ENCODE measurements around the gene MRGPRD.
A peak's percentile ranks its signal among the peaks of the same experiment; 100 is the strongest.

The MRGPRD gene

GRCh38 chr11:68968306-68969250 lies 12.2 kb downstream of the MRGPRD start:
- H3K27me3 Mint-ChIP-seq, result no peaks in the 10 kb centered on the region
- H3K27ac Mint-ChIP-seq, result no peak overlapping the region
- H3K36me3 Mint-ChIP-seq, result peaks cover 3% of the 10 kb centered on the region
- peaks cover 7% of the 10 kb centered on the region for H3K4me1 Mint-ChIP-seq
- no peaks in the 10 kb centered on the region for H3K9me3 Mint-ChIP-seq
- no peak overlapping the region for H3K4me3 Mint-ChIP-seq

GRCh38 chr11:68966894-68967780 lies 13.6 kb downstream of the MRGPRD start:
- peaks cover 3% of the 10 kb centered on the region for H3K36me3 Mint-ChIP-seq
- no peaks in the 10 kb centered on the region for H3K27me3 Mint-ChIP-seq
- H3K4me1 Mint-ChIP-seq, result peaks cover 14% of the 10 kb centered on the region
- H3K27ac Mint-ChIP-seq, result no peak overlapping the region
- no peak overlapping the region for H3K4me3 Mint-ChIP-seq
- no peaks in the 10 kb centered on the region for H3K9me3 Mint-ChIP-seq

- Mint-ChIP-seq H3K4me1 (peaks cover 14% of the 10 kb centered on the region), H3K36me3 (peaks cover 3% of the 10 kb centered on the region), H3K9me3 (no peaks in the 10 kb centered on the region), H3K27ac (no peak overlapping the region), H3K4me3 (no peak overlapping the region), H3K27me3 (no peaks in the 10 kb centered on the region)
Observed at GRCh38 chr11:68965901-68966853, 14.6 kb downstream of the MRGPRD start.

GRCh38 chr11:68963779-68964178 lies 17.0 kb downstream of the MRGPRD start:
- peaks cover 3% of the 10 kb centered on the region for H3K36me3 Mint-ChIP-seq
- no peak overlapping the region for H3K4me3 Mint-ChIP-seq
- peaks cover 14% of the 10 kb centered on the region for H3K4me1 Mint-ChIP-seq
- H3K9me3 Mint-ChIP-seq, result no peaks in the 10 kb centered on the region
- no peak overlapping the region for H3K27ac Mint-ChIP-seq
- H3K27me3 Mint-ChIP-seq, result no peaks in the 10 kb centered on the region

- H3K9me3 Mint-ChIP-seq, result no peaks in the 10 kb centered on the region
- peaks cover 14% of the 10 kb centered on the region for H3K4me1 Mint-ChIP-seq
- no peaks in the 10 kb centered on the region for H3K27me3 Mint-ChIP-seq
- peaks cover 3% of the 10 kb centered on the region for H3K36me3 Mint-ChIP-seq
- peak overlapping the region; percentile 47 for H3K4me3 Mint-ChIP-seq
- peak overlapping the region; percentile 59 for H3K27ac Mint-ChIP-seq
Observed at GRCh38 chr11:68962527-68963250, 18.1 kb downstream of the MRGPRD start.

- Mint-ChIP-seq H3K4me1 (peaks cover 14% of the 10 kb centered on the region), H3K4me3 (no peak overlapping the region), H3K36me3 (peaks cover 3% of the 10 kb centered on the region), H3K27me3 (peaks cover 1% of the 10 kb centered on the region), H3K9me3 (no peaks in the 10 kb centered on the region), H3K27ac (no peak overlapping the region)
Observed at GRCh38 chr11:68961245-68961644, 19.5 kb downstream of the MRGPRD start.

GRCh38 chr11:68960294-68961071 lies 20.3 kb downstream of the MRGPRD start:
- Mint-ChIP-seq H3K27me3 (peaks cover 1% of the 10 kb centered on the region), H3K36me3 (peaks cover 3% of the 10 kb centered on the region), H3K4me1 (peaks cover 10% of the 10 kb centered on the region), H3K4me3 (no peak overlapping the region), H3K27ac (no peak overlapping the region), H3K9me3 (no peaks in the 10 kb centered on the region)

- H3K27me3 Mint-ChIP-seq, result peaks cover 1% of the 10 kb centered on the region
- no peak overlapping the region for H3K27ac Mint-ChIP-seq
- H3K4me3 Mint-ChIP-seq, result no peak overlapping the region
- peaks cover 1% of the 10 kb centered on the region for H3K36me3 Mint-ChIP-seq
- H3K9me3 Mint-ChIP-seq, result no peaks in the 10 kb centered on the region
- peaks cover 8% of the 10 kb centered on the region for H3K4me1 Mint-ChIP-seq
Observed at GRCh38 chr11:68959465-68960293, 21.1 kb downstream of the MRGPRD start.

GRCh38 chr11:68958211-68958610 lies 22.6 kb downstream of the MRGPRD start:
- Mint-ChIP-seq H3K27me3 (peaks cover 1% of the 10 kb centered on the region), H3K4me1 (peaks cover 7% of the 10 kb centered on the region), H3K4me3 (no peak overlapping the region), H3K9me3 (no peaks in the 10 kb centered on the region), H3K27ac (no peak overlapping the region), H3K36me3 (no peaks in the 10 kb centered on the region)

GRCh38 chr11:68956547-68957254 lies 24.1 kb downstream of the MRGPRD start:
- Mint-ChIP-seq H3K27ac (no peak overlapping the region), H3K4me1 (no peaks in the 10 kb centered on the region), H3K4me3 (no peak overlapping the region), H3K27me3 (peaks cover 1% of the 10 kb centered on the region), H3K36me3 (no peaks in the 10 kb centered on the region), H3K9me3 (no peaks in the 10 kb centered on the region)

GRCh38 chr11:68956142-68956541 lies 24.6 kb downstream of the MRGPRD start:
- Mint-ChIP-seq H3K27ac (no peak overlapping the region), H3K27me3 (peaks cover 1% of the 10 kb centered on the region), H3K4me3 (no peak overlapping the region), H3K9me3 (no peaks in the 10 kb centered on the region), H3K36me3 (no peaks in the 10 kb centered on the region), H3K4me1 (no peaks in the 10 kb centered on the region)

GRCh38 chr11:68955607-68955958 lies 25.2 kb downstream of the MRGPRD start:
- no peak overlapping the region for H3K4me3 Mint-ChIP-seq
- H3K27me3 Mint-ChIP-seq, result peaks cover 1% of the 10 kb centered on the region
- no peak overlapping the region for H3K27ac Mint-ChIP-seq
- no peaks in the 10 kb centered on the region for H3K4me1 Mint-ChIP-seq
- no peaks in the 10 kb centered on the region for H3K9me3 Mint-ChIP-seq
- H3K36me3 Mint-ChIP-seq, result no peaks in the 10 kb centered on the region
